ENCODE data around the gene CDC25A.
A peak's percentile ranks its signal among the peaks of the same experiment; 100 is the strongest.

CDC25A gene

DNA sequence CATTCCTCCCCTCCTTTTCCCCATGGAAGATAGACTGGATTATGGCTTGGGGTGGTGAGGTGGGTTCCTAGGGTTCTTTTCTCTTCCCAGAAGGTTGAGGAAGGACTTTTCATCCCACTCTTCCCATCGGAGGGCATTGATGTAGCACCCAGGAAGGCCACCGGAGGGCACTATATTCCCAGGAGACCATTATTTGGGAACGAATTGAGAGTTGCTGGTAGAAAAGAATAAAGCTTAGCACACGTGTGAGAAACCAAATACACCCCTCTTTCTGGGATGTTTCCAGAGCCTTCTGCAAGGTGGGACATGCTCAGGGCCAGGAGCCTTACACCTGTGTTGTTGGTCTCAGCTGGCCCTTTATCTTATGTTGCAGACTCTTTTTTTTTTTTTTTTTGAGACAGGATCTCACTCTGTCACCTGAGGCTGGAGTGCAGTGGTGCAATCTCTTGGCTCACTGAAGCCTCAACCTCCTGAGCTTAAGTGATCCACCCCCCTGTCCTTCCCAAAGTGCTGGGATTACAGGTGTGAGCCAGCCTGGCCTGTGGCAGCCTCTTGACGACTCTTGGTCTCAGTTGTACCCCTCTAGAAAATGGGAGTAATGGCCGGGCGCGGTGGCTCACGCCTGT, 6.3 kb upstream of the CDC25A start:
- DNase-seq = peak; percentile 48

GRCh38 chr3:48190911-48191310, 2.7 kb upstream of the CDC25A start:
- no peak for DNase-seq

- no peak for DNase-seq
Measured at GRCh38 chr3:48189321-48189720, 1.1 kb upstream of the CDC25A start.

DNA sequence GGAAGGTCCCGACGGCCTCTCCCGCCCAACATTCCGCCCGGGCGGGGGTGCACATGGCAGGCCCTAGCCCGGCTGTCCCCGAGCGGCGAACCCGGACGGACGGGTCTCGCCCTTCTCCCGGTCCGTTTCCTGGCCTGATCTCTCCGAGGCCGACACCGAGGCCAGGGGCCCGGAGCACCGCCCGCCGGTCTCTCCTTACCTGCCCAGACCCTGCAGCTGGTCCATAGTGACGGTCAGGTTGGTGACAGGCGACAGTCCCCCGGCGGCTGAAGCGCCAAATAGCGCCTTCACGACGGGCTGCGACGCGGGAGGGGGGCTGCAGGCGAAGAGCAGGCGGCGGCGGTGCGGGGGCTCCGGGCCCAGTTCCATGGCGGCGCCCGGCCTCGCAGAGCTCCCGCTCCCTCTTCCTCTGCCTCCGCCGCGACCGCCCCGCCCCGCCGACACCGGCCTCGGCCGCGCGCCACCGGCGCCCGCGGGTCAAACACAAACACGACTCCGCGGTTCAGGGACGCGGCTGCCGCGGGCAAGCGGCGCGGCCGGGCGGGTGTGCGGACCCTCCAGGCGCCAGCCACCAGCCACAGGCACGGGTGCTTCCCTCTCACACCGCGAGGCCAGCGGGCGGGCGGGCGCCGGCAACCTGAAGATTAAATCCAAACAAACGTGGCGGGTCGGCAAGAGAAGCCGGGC, 495 bp downstream of the CDC25A start:
- DNase-seq = peak; percentile 3

DNA sequence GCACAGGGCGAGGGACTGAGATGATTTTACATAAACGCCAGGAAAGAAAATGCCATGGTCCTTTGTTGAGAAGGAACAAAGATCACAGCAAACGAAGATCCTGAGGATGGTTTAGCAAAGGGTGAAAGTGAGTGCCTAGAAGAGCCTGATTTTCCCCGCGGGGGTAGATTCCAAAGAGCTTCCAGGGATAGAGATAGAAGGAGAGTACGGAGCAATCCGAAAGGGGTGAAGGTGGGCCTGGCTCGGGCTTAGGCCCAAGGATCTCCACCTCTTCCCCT, 977 bp downstream of the CDC25A start:
- no peak for DNase-seq

- DNase-seq = peak; percentile 9
Measured at GRCh38 chr3:48186631-48187300, 1.5 kb downstream of the CDC25A start.

DNA sequence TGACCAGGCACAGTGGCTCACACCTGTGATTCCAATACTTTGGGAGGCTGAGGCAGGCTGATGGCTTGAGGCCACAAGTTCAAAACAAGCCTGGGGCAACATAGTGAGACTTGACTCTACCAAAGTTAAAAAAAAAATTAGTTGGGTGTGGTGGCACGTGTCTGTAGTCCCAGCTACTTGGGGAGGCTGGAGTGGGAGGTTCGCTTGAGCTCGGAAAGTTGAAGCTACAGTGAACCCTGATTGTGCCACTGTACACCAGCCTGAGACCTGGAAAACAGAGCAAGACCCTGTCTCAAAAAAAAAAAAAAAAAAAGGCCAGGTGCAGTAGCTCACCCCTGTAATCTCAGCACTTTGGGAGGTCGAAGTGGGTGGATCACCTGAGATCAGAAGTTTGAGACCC, 3.1 kb downstream of the CDC25A start:
- DNase-seq = no peak

DNA sequence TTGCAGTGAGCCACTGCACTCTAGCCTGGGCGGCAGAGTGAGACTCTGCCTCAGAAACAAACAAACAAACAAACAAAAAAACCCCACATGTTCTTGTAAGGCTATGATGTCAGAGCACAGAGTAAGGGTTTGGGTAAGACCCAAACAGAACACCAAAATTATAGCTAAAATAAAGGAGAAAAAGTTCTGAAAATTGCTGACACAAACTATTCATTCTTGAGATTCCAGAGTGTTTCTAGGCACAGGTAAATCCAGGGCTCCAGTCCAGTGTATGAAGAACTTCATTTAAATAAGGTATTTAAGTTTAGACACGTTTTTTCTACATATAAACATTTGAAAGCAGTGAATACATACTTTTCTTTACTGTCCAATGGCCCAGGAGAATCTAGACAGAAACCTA, 3.9 kb downstream of the CDC25A start:
- no peak for DNase-seq

- no peak for DNase-seq
Measured at GRCh38 chr3:48180531-48181253, 7.5 kb downstream of the CDC25A start.

DNA sequence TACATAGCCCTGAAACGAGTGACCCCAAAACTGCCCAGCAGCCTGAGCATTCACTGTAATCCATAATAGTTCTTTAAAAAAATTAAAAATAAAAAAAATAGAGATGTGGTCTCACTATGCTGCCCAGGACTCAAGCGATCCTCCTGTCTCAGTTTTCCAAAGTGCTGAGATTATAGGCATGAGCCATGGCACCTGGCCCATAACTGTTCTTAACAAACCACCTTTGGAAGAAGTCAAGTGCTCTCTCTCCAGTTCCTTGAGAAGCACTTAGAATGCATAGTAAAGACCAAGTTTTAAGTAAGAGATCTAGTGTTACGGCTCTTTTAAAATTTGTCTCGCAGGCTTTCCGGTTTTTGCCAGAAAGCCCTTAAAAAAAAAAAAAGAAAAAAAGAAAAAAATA, 8.2 kb downstream of the CDC25A start:
- no peak for DNase-seq

DNA sequence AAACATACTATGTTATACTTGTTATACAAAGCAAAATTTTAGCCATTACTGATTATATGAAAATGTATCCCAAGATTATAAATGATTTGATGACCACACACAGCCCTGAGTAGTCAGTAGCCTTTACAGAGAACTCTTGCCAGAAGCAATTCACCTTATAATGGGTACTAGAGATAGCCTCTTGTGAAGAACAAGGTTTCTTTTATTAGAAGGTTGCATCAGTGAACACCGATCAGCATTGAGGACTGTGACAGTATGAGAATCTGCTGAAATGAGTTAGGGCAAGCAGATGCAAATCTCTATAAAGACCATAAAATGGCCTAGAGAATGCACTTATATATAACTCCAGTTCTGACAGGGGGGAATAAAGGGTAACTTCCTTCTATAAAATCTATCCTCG, 10.1 kb downstream of the CDC25A start:
- no peak for DNase-seq

- peak; percentile 41 for DNase-seq
Measured at GRCh38 chr3:48157950-48158376, 30.3 kb downstream of the CDC25A start.

GRCh38 chr3:48157202-48157840, 30.9 kb downstream of the CDC25A start:
- DNase-seq = no peak

DNA sequence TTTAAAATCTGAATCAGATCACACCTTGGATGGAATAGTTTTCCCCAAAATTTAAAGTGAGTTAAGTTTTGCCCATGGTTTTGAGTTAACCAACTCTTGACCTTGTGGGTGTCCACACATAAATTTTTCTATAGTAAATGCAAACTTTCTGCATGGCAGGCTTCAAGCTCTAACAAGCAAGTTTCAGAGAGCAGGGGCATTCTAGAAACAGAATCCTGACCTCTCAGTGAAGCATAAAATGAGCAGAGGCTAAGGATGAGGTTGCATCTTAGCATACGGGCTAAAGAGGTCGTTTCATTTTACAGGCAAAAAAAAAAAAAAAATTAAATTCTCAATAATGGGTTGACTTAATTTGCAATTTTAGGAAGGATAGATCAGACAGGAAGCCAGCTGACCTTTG, 32.1 kb downstream of the CDC25A start:
- no peak for DNase-seq

DNA sequence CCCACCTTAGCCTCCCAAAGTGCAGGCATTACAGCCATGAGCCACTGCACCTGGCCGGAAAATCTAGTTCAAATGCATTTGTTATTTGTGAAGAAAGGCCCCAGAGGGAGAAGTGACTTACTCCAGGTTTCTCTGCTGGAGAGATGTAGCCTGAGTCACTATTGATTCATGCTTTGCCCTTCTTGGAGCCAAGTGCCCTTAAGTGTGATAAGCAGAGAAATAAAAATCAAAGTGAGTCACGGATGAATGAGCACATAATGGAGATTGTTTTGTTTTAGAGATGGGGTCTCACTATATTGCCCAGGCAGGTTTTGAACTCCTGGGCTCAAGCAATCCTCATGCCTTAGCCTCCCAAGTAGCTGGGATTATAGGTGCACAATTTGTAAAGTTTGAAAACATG, 33.1 kb downstream of the CDC25A start:
- peak; percentile 85 for DNase-seq

GRCh38 chr3:48151807-48152427, 36.3 kb downstream of the CDC25A start:
- DNase-seq = no peak

DNA sequence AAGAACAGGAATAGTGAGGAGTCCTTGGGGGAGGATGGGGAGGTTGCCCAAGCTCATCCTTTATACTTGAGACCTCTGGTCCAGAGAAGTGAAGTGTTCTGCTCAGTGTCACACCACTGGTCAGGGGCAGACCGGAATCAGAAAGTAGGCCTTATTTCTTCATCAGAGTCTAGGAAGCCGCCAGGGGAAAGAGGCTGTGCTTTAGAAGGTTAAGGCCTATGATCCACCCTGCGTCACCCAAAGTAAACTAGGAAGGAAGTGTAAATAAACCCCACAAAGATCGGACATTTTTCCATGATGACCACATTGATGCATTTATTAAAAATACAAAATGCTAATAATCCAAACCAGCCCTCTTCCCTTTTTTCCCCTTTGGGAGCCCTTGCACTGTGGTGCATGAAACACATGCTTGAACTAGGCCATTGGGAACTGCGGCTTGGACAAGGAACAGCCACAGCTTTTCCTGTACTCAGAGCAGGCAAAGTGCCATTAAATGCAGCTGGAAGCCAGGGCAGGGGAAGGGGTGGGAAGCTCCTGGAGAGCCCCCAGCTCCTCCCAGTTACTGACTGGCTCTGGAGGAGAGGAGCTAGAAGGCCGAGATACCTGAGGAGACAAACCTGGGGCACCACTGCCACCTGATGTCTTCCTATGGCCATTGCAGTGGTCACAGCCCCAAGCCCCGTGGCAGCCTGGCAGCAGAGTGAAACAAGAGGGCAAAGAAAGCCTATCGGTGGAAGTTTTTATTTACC, 37.0 kb downstream of the CDC25A start:
- DNase-seq = peak; percentile 78

- no peak for DNase-seq
Measured at GRCh38 chr3:48143992-48144391, 44.2 kb downstream of the CDC25A start.

- no peak for DNase-seq
Measured at GRCh38 chr3:48143567-48143966, 44.6 kb downstream of the CDC25A start.

- DNase-seq = no peak
Measured at GRCh38 chr3:48142316-48142870, 45.8 kb downstream of the CDC25A start.

GRCh38 chr3:48141604-48142137, 46.5 kb downstream of the CDC25A start:
- no peak for DNase-seq
